HG03039 (cell line): ENCODE measurements around the gene EPHB2.

Experiments
- ATAC-seq: cut with Tn5 transposase; IDR thresholded peaks from one replicate; pipeline ENCODE4 v1.9.1; 2021; ENCODE audit warnings: mild to moderate bottlenecking, moderate library complexity; ENCODE audit not compliant: unreplicated experiment

EPHB2 gene

DNA sequence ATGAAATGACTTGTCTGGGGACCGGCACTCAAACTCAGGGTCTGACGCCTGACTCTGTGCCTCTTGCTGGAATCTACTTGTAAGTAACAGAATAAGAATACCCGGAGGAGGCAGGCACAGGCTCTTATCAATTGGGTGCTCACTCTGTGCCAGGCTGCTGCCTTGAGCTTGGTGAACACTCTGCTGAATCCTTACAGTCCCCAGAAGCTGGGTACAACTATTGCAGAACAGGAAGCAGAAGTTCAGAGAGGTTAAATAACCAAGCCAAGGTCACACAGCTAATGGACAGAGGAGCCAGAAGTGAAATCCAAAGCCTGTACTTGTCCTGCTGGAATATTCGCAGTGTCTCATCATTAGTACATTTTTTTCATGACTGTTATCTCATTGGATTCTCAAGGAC lies 86.0 kb downstream of the EPHB2 start:
- no peak for ATAC-seq

GRCh38 chr1:22798083-22798482 lies 87.4 kb downstream of the EPHB2 start:
- ATAC-seq = no peak

DNA sequence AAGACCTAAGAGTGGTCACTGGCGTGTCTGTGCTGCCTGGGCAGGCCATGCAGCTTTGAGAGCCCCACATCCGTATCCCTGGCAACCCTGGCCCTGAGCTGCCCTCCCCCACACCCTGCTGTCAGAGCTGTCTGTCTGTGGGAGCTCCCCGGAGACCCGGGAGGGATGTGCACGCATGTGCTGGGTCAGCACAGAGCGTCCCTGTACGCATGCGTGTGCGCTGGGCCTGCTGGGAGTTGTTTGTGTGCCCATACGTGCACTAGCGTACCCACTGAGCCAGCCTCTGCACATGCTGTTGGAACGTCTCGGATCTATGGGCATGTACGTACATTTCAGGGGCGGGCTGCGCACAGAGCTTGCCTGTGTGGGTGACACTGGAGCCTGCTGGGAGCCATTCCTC lies 89.3 kb downstream of the EPHB2 start:
- ATAC-seq = no peak

DNA sequence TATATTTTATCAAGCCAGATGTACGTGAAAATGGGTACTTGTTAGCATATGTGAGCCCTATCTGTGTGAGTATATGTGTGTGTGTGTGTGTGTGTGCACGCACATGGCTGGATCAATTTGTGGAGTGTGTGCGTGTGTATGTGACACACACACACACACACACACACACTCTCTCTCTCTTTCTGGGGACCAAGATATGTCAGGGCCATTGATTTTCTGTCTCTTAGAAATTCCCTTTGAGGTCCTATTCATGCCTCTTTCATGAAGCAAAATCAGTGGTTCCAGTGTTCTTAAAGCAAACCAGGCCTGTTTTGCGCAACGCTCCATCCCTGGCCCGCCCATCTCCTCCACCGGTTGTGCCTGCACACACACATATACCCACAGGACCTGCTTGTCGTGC lies 90.0 kb downstream of the EPHB2 start:
- ATAC-seq = no peak

GRCh38 chr1:22801347-22801746 lies 90.7 kb downstream of the EPHB2 start:
- no peak for ATAC-seq

DNA sequence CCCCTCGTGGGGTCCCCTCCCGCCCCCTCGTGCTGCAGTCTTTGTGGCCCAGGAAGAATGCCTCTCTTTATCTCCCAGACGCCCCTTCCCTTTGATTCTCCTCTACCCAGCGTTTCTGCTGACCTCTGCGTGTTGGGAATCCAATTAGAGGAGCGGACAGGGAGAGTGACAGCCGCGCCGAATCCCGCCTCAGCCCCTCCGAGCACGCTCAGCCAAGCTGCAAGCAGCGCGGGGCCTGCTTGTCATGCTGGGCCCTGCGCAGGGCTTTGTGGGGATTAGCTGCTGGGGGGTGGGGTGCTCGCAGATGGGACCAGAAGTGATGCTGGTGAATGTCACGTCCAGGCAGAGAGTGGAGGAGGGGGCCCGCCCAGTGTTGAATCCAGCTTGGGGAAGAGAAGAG lies 91.1 kb downstream of the EPHB2 start:
- no peak for ATAC-seq

DNA sequence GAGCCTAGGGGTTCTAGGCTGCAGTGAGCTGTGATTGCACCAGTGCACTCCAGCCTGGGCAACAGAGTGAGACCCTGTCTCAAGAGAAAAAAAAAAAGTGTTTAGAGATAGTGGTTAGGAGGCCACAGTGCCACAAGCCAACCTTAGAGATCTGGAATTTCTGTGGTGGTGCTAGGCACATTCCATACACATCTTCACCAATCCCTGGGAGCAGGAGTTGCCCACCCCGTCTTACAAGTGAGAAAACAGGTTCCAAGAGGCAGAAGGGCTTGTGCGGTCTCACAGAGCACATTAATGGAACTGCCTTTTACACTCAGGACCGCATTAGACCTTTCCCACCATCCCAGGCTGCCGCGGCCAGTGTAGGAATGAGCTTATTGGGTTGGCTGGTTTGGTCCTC lies 93.2 kb downstream of the EPHB2 start:
- no peak for ATAC-seq

DNA sequence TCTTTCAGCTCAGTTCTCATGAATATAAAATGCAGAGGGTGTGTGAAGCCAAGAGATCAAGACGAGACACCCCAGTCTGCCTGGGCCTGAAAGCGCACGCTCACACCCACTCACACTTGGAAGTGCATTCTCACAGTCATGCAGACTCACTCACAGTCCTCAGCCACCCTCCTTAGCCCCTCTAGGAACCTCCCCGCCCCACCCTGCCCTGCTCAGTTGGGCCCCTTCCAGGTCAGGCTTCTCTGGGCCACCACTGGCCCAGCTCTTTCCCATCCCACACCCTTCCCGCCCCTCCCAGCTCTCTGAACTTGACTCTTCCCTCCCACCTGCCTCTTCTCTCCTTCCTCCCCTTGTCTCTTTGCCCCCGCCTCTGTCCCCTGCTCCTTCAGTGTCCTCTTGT lies 93.8 kb downstream of the EPHB2 start:
- ATAC-seq = no peak

- ATAC-seq = no peak
These were observed 94.5 kb downstream of the EPHB2 start for GRCh38 chr1:22804969-22805671.

- no peak for ATAC-seq
These were observed 95.0 kb downstream of the EPHB2 start for GRCh38 chr1:22805672-22806038.

- ATAC-seq = no peak
These were observed 95.9 kb downstream of the EPHB2 start for GRCh38 chr1:22806584-22806983.

GRCh38 chr1:22807340-22807739 lies 96.7 kb downstream of the EPHB2 start:
- ATAC-seq = no peak

DNA sequence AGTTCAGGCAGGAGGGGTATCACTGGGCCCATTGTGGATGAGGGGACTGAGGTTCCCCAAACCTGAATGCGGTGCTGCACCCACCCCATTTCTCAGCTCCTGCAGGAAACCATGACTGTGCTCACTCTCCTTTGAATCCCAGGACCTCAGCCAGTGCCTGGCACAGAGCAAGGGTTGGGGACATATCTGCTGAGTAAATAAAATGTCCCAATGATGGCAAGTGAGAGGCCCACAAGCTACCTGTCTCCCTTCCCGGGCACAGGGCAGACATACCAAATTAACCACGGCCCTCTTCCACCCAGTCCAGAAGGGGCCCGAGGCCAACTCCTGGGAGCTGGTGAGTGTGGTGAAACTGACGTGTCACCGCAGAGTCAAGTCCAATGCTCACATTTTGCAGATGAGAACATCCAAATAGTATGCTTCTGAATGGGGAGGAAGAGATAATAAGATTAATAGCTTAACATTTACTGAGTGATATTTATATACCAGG lies 97.6 kb downstream of the EPHB2 start:
- ATAC-seq = no peak

- no peak for ATAC-seq
These were observed 98.2 kb downstream of the EPHB2 start for GRCh38 chr1:22808676-22809483.

GRCh38 chr1:22809783-22810182 lies 99.1 kb downstream of the EPHB2 start:
- no peak for ATAC-seq

DNA sequence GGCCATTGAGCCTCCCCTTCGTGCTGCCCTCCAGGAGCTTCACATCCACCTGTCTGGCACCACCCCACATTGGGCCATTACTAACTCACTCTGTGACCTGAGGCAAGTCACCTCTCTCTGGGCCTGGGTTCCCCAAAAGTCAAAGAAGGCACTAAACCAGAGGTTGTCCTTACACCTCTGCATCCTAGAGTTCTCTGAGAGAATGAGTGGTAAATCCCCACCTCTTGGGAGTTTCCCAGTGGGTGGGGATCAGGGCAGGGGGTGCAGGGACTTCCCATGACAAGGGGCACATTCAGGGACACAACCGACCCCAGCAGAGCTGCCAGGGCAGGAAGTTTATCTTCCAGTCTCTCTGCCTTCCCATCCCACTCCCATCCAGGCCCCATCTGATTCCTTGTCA lies 99.7 kb downstream of the EPHB2 start:
- ATAC-seq = no peak

- ATAC-seq = no peak
These were observed 101.6 kb downstream of the EPHB2 start for GRCh38 chr1:22812092-22812880.

- no peak for ATAC-seq
These were observed 102.6 kb downstream of the EPHB2 start for GRCh38 chr1:22812993-22813790.

DNA sequence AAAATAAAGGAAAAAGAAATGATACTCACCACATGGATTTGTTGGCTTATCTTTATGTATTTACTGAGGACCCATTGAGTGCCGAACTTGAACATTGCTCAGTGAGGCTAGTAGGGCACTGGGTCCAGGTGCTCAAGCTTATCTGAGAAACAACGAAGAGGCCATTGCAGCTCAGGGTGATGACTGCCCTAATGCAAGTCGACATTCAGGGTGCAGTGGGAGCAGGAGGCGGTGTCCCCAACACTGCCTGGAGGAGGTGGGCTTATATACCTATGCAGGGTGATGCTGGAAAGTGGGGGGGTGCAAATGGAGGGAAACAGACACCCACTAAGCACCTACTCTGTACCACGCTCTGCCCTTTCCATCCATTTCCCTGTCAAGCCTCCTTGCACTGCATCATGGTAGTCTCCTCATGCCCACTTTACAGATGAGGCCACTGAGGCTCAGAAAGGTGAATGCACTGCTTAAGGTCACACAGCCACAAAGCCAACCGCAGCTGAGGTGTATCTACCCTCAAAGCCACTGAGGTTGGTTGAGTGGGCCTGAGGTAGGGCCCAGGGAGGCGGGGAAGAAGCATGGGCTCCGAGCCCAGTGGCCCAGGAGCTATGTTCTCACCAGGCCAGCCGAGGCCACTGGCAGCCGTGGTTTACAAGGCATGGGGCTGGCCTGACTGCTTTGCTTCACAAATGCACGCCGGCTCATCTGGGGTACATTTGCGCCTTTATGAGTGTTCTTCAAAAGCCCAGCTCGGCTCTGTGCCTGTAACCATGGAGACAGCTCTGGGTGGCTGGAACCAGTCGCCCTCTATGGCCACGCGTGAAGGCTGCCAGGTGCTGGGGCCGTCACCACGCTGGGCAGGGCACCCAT lies 103.8 kb downstream of the EPHB2 start:
- ATAC-seq = no peak

DNA sequence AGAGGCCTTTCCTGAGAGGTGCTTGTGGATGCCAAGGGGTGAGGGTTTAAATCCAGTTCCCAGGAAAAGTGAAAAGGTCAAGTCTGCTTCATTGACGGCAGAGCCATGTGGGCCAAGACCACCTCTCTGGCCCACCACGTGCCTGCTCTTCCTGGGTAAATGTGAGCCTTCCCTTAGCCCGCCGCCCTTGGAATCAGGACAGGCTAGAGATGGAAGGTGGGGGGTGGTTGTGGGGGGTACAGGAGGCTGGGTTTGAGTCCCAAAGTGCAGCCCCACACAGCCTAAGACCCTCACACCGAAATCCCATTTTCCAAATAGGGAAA lies 104.4 kb downstream of the EPHB2 start:
- ATAC-seq = no peak
